SJSA1 (cell line): ENCODE data around the gene GTPBP6. TPM values are rescaled to one million over a fixed set of nuclear protein-coding genes. Genes with fewer than 3 reads are reported as not detected.
"Not testable (repeated sequence)": the region's sequence is repeated elsewhere in the genome, so short reads cannot be mapped to it uniquely, and the experiment has no call there.

ENCODE experiments used
- DNase-seq, 2 experiments: peaks; one replicate each; pipeline ENCODE4 v3.0.0-alpha.2; 2015 to 2020; ENCODE audit warnings: low spot score in 2 of 2, low read depth in 1 of 2
- H3K27ac ChIP-seq: fragments of 250-450 bp; sonication (Bioruptor Pico); 2 replicates; pipeline ENCODE4 v1.5.1; 2020; ENCODE audit warnings: mild to moderate bottlenecking, moderate library complexity
- H3K27me3 ChIP-seq: fragments of 250-450 bp; sonication (Bioruptor Pico); replicated peaks from 2 replicates; pipeline ENCODE4 v1.5.1; 2020; ENCODE audit warnings: mild to moderate bottlenecking, moderate library complexity
- H3K36me3 ChIP-seq: fragments of 250-450 bp; sonication (Bioruptor Pico); 2 replicates; pipeline ENCODE4 v1.5.1; 2020; ENCODE audit warnings: mild to moderate bottlenecking
- H3K4me1 ChIP-seq: fragments of 250-450 bp; sonication (Bioruptor Pico); replicated peaks from 2 replicates; pipeline ENCODE4 v1.6.1; 2021; ENCODE audit warnings: mild to moderate bottlenecking
- H3K4me3 ChIP-seq: fragments of 250-450 bp; sonication (Bioruptor Pico); 2 replicates; pipeline ENCODE4 v1.5.1; 2020; ENCODE audit warnings: mild to moderate bottlenecking
- H3K9me3 ChIP-seq: fragments of 250-450 bp; sonication (Bioruptor Pico); replicated peaks from 2 replicates; pipeline ENCODE4 v1.5.1; 2020; ENCODE audit warnings: mild to moderate bottlenecking
- total RNA-seq: library from RNA; depleted of rRNA; stranded (reverse); fragments of >200 nt; shearing (Covaris generic); gene quantifications from 2 replicates; pipeline ENCODE4 v1.2.3, GENCODE V29; 2014

GTPBP6 gene
- total RNA-seq, 1 experiment from 2014 or later: 50.9 TPM

DNA sequence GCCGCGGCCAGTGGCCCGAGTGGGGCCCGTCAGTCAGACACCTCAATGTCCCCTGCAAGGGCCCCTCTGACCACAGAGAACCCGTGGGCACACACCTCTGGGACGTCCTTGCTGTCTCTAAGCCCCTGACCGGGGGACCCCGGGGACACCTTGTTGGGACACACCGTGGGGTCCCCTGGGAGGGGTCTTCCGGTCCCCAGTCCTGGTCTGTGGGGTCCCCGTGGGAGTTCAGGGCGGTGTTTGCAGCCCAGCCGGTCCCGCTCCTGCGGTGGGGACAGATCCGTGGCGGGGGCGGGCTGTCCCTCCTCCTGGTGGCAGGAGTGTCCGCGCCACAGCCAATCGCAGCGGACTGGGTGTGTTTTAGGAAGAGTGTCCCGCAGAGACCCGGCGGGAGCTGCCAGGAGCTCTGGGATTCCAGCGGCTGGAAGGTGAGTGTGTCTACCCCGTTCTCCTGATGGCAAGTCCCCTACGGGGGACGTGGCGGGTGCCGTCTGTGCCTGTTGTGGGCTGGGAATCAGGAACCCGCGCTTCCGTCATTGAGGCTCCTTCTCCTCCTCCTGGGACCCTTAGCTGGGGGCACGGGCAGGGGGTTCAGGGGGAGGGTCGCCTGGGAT, 42.5 kb downstream of the GTPBP6 start:
- peak; percentile 41 to 67 for DNase-seq
- Histone ChIP-seq H3K27ac (no peak overlapping the region), H3K27me3 (no peaks in the 10 kb centered on the region), H3K4me3 (peak overlapping the region; percentile 44), H3K4me1 (peaks cover 10% of the 10 kb centered on the region), H3K9me3 (no peaks in the 10 kb centered on the region), H3K36me3 (no peaks in the 10 kb centered on the region)

DNA sequence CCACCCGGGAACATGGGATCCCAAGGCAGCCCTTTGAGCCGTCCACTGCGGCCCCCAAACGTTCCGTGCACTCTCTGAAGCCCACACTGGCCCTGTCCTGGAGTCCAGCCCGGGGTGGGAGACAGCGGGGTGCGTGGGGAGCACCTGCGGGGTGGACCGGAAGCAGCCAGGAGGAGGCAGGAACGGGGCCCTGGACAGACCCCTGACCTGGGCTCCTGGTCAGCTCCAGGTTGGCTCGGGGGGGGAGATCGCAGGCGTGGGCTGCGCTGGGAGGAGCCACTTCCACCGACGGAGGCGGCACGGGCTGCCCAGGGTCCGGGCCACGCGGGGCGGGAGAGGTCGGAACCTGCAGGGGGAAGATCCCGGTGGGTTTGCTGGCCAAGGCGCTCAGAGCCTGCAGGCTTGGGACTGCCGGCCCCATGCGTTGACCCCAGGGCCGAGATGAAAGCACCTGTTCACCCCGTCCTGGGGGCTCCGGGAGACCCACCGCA, 43.1 kb downstream of the GTPBP6 start:
- Histone ChIP-seq H3K36me3 (no peaks in the 10 kb centered on the region), H3K27ac (no peak overlapping the region), H3K4me3 (no peak overlapping the region), H3K9me3 (no peaks in the 10 kb centered on the region), H3K27me3 (no peaks in the 10 kb centered on the region), H3K4me1 (peaks cover 10% of the 10 kb centered on the region)
- peak in 1 of 2 experiments; percentile 37 for DNase-seq

DNA sequence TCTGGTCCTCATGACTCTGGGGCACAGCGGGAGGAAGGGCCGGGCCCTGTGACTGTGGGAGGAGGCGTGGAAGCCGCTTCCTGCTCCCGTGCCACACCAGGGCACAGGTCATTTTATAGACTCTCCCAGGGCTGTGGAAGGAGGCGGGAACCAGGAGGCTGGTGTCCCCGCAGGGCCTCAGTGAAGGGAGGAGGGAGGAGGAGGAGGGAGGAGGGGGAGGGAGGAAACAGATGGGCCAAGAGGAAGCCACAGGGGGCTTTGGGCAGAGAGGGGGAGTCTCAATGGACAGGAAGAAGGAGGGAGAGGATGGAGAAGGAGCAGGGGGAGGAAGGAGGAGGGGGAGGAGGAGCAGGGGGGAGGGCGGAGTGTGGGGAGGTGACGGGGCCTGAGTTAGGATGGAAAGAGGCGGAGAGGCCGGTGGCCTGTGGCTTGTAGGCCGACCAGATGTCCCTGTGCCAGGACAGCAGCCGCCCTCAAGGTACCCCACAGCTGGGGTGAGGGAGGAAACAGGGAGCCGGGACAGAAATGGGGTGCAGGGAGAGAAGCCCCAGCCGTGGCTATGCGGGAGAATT, 43.6 kb downstream of the GTPBP6 start:
- peak in 1 of 2 experiments; percentile 22 for DNase-seq
- Histone ChIP-seq H3K27ac (no peak overlapping the region), H3K9me3 (no peaks in the 10 kb centered on the region), H3K4me1 (peaks cover 10% of the 10 kb centered on the region), H3K36me3 (no peaks in the 10 kb centered on the region), H3K27me3 (no peaks in the 10 kb centered on the region), H3K4me3 (no peak overlapping the region)

DNA sequence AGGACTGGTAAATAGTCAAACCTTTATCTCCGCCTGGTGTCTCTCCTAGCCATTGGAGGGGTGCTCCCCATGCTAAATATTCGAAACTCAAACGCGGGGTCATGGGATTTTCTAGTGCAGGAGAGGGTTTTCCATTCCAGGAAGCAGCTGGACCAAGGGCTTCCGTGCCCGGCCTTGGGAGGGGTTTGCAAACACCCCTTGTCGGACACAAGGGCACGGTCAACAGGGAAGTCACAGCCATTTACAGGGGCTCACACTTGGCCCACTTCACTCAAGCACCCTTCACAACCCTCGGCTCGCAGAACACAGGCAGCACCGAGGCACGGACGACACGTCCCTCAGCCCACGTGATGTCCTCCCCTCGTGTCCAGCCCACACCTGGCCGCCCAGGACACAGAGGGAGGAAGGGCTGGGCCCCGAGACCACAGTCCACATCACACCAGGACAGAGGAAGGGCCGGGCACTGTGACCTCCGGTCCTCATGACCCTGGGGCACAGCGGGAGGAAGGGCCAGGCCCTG, 47.7 kb downstream of the GTPBP6 start:
- Histone ChIP-seq H3K9me3 (no peaks in the 10 kb centered on the region), H3K27me3 (no peaks in the 10 kb centered on the region), H3K36me3 (no peaks in the 10 kb centered on the region), H3K4me1 (peaks cover 1% of the 10 kb centered on the region; the same call in 1 of the 2 replicates), H3K27ac (no peak overlapping the region), H3K4me3 (no peak overlapping the region)
- peak in 1 of 2 experiments; percentile 23 for DNase-seq

DNA sequence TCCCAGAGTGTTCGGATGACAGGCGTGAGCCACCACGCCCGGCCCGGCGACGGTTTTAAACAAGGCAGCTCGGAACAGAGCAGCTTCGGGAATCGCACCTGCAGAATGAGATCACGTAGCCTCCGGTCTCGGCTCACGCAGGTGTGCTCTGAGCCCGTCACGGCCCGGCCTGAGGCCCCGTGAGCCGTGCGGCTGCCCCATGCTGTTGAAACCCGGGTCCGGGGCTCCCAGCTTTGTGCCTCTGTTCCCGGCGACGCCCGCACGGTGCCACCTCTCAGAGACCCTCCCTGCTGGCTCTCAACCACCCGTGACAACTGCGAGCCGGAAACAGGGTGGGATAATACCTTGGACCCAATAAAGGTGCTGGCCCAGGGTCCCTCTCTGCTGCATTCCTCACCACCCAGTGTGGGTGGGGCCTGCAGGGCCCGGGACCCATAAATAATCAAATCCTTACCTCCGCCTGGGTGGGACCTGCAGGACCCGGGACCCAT, 50.8 kb downstream of the GTPBP6 start:
- Histone ChIP-seq H3K4me3 (no peak overlapping the region), H3K9me3 (no peaks in the 10 kb centered on the region), H3K27me3 (no peaks in the 10 kb centered on the region), H3K27ac (no peak overlapping the region), H3K36me3 (no peaks in the 10 kb centered on the region), H3K4me1 (no peaks in the 10 kb centered on the region)
- DNase-seq: peak in 1 of 2 experiments; percentile 34

DNA sequence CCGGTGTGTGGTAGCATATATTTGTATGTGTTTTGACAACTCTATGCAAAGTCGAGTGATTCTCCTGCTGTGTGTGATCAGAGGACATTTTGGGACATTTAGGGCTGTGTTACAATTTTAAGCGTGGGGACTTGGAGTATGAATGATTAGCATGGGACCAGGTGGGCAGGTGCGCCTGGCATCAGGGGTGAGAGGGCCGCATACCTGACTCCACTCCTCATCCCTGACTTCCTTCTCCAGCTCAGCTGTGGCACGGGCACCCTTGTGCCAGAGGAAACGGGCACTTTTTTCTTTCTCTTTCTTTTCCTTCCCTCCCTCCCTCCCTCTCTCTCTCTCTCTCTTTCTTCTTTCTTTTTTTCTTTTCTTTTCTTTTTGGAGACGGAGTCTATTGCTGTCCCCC, 53.1 kb downstream of the GTPBP6 start:
- Histone ChIP-seq H3K4me1 (no peaks in the 10 kb centered on the region), H3K36me3 (no peaks in the 10 kb centered on the region), H3K27ac (no peak overlapping the region), H3K27me3 (no peaks in the 10 kb centered on the region), H3K4me3 (no peak overlapping the region), H3K9me3 (no peaks in the 10 kb centered on the region)
- no peak for DNase-seq

DNA sequence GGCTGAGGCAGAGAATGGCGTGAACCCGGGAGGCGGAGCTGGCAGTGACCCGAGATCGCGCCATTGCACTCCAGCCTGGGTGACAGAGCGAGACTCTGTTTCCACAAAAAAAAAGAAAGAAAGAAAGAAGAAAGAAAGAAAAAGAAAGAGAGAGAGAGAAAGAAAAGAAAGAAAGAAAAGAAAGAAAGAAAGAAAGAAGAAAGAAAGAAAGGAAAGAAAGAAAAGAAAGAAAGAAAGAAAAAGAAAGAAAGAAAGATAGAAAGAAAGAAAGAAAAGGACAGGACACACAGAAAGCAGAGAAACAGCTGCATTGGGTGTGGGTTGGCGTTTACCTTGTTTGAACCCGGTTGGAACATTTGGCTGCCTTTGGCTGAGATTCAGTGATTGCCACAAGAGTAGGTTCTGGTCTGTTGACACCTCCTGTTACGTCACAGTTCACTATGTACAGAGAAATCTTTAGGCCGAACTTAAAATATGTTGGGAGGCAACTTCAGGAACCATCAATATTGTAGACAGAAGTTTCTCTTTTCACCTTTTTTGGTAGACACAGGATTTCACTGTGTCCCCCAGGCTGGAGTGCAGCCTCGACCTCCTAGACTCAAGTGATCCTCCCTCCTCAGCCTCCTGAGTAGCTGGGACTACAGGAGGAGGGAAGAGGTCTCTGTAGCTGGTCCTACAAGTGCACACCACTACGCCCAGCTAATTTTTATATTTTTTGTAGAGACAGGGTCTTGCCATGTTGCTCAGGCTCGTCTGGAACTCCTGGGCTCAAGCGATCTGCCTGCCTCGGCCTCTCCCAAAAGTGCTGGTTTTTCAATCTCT, 53.8 kb downstream of the GTPBP6 start:
- Histone ChIP-seq H3K36me3 (no peaks in the 10 kb centered on the region), H3K27ac (no peak overlapping the region), H3K9me3 (no peaks in the 10 kb centered on the region), H3K4me1 (no peaks in the 10 kb centered on the region), H3K27me3 (no peaks in the 10 kb centered on the region), H3K4me3 (no peak overlapping the region)
- no peak for DNase-seq

DNA sequence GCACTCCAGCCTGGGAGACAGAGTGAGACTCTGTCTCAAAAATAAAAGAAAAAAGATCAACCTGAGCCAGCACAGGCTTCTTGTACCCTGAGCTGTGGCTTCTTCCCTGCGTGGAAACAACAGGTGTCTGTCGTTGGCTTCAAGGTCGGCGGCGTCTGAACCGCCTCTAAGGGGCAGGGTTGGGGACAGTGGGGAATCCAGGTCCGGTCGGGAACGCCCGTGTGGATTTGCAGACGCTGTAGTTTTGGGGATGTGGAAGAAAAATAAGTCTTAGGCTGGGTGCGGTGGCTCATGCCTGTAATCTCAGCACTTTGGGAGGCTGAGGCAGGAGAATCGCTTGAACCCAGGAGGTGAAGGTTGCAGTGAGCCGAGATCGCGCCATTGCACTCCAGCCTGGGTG, 54.6 kb downstream of the GTPBP6 start:
- H3K4me3 ChIP-seq, H3K9me3 ChIP-seq, H3K36me3 ChIP-seq, DNase-seq, H3K27ac ChIP-seq, H3K27me3 ChIP-seq, H3K4me1 ChIP-seq: not testable (repeated sequence)

DNA sequence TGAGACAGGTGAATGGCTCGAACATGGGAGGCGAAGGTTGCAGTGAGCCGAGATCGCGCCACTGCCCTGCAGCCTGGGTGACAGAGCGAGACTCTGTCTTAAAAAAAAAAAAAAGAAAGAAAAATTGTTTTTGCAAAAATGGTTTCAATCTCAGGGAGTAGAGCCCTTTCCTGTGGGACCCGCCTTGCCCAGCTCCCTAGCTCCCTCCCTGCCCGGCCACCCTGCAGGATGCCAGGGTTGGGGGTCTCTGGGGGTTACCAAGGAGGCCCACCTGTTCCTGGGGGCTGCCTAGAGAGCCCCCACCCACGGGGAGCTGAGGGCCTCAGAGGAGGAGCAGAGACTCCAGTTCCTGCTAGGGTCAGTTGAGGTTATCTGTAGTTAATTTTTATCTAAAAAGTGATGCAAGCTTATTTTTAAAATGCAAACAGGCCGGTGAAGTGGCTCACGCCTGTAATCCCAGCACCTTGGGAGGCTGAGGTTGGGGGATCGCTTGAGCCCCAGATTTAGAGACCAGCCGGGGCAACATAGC, 56.2 kb downstream of the GTPBP6 start:
- no peaks in the 10 kb centered on the region for H3K4me1 ChIP-seq
- no peaks in the 10 kb centered on the region for H3K27me3 ChIP-seq
- H3K36me3 ChIP-seq: no peaks in the 10 kb centered on the region
- H3K27ac ChIP-seq: no peak overlapping the region
- no peak overlapping the region for H3K4me3 ChIP-seq
- H3K9me3 ChIP-seq: no peaks in the 10 kb centered on the region; the same call in 1 of the 2 replicates
- no peak for DNase-seq

DNA sequence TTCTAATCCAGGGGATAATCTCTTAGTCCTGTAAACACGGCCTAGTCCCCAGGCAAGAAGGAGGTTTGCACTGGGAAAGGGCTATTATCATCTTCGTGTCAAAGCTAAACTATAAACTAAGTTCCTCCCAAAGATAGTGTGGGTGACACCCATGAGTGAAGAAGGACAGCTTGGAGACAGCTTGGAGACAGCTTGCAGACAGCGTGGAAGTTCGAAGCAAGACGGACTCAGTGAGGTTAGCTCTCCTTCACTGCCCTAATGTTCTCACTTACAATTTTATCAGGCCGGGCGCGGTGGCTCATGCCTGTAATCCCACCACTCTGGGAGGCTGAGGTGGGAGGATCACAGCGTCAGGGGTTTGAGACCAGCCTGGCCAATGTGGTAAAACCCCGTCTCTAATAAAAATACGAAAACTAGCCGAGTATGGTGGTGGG, 56.7 kb downstream of the GTPBP6 start:
- DNase-seq: no peak
- Histone ChIP-seq H3K9me3 (no peaks in the 10 kb centered on the region; the same call in 1 of the 2 replicates), H3K27ac (no peak overlapping the region), H3K4me3 (no peak overlapping the region), H3K4me1 (no peaks in the 10 kb centered on the region), H3K36me3 (no peaks in the 10 kb centered on the region), H3K27me3 (no peaks in the 10 kb centered on the region)

DNA sequence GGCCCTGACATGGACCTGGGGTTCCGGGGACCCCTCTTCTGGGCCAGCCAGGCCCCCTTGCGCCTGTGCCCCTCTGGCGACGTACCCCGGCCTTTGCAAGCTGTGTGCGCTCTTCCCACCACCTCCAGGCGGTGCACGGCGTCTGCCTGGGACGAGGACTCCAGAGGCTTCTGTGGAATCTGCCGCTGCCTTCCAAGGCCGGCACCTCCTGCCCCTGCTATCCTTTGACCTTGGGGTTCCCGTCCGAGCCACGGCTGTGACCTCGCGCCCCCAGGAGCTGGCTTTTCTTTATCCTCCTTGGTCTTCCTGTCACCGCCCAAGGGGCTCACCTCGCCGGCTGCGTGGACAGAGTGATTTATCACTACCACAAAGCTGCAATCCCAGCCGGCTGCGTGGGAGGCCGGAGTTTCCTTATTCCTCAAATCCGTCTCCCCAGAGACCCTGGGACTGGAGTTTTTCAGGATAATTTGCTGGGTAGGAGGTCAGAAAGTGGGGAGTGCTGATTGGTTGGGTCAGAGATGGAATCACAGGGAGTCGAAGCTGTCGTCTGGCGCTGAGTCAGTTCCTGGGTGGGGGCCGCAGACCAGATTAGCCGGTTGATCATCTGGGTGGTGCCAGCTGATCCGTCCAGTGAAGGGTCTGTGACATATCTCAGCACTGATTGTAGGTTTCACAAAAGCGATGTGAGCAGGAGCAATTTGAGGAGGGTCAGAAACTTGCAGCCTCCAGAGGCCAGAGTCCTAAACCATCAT, 57.3 kb downstream of the GTPBP6 start:
- Histone ChIP-seq H3K4me3 (no peak overlapping the region), H3K9me3 (no peaks in the 10 kb centered on the region; the same call in 1 of the 2 replicates), H3K27me3 (no peaks in the 10 kb centered on the region), H3K27ac (no peak overlapping the region), H3K4me1 (no peaks in the 10 kb centered on the region), H3K36me3 (no peaks in the 10 kb centered on the region)
- DNase-seq: no peak

DNA sequence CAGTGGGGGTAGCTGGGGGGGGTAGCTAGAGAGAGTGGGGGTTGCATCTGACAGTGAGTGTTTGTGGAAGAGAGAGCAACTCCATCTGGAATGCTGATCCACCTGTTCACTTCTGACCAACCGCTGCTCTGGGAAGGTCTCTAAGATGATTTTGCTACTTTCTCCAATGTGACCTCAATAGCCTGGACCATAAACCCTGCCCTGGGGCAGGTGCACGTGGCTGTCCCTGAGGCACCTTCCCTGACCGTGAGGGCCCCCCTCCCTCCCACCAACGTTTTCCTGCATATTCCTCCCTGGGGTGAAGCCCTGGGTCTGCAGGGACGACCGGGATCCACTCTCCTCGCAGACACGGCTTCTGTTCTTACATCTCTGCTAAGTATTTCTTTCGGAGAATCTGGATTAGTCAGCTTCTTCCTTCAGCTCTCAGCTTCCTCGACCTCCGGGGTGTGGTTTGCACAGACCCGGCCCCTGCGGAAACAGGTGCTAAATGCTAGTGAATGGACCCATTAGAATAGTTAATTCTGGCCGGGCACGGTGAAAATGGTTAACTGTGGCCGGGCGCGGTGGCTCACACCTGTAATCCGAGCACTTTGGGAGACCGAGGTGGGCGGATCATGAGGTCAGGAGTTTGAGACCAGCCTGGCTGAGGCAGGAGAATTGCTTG, 58.8 kb downstream of the GTPBP6 start:
- no peak overlapping the region for H3K4me3 ChIP-seq
- no peak overlapping the region for H3K27ac ChIP-seq
- no peak for DNase-seq
- H3K36me3 ChIP-seq: no peaks in the 10 kb centered on the region
- no peaks in the 10 kb centered on the region for H3K27me3 ChIP-seq
- no peaks in the 10 kb centered on the region for H3K4me1 ChIP-seq
- H3K9me3 ChIP-seq: peaks cover 3% of the 10 kb centered on the region
